ENCODE measurements around the gene HCRTR2.
"Not testable (repeated sequence)": the region's sequence is repeated elsewhere in the genome, so short reads cannot be mapped to it uniquely, and the experiment has no call there.

Gene HCRTR2

GRCh38 chr6:55220961-55221360, 46.6 kb downstream of the HCRTR2 start:
- no peak for DNase-seq

GRCh38 chr6:55227862-55228261, 53.5 kb downstream of the HCRTR2 start:
- DNase-seq: no peak

- no peak for DNase-seq
Measured at GRCh38 chr6:55239099-55239498, 64.8 kb downstream of the HCRTR2 start.

GRCh38 chr6:55240975-55241605, 66.8 kb downstream of the HCRTR2 start:
- DNase-seq: not testable (repeated sequence)

- no peak for DNase-seq
Measured at GRCh38 chr6:55250400-55250799, 76.1 kb downstream of the HCRTR2 start.

GRCh38 chr6:55255113-55255512, 80.8 kb downstream of the HCRTR2 start:
- DNase-seq: no peak

GRCh38 chr6:55260181-55260580, 85.9 kb downstream of the HCRTR2 start:
- no peak for DNase-seq

- DNase-seq: no peak
Measured at GRCh38 chr6:55265409-55266114, 91.2 kb downstream of the HCRTR2 start.

GRCh38 chr6:55266896-55267295, 92.6 kb downstream of the HCRTR2 start:
- DNase-seq: no peak

- DNase-seq: no peak
Measured at GRCh38 chr6:55276745-55277530, 102.6 kb downstream of the HCRTR2 start.

- no peak for DNase-seq
Measured at GRCh38 chr6:55277646-55278045, 103.3 kb downstream of the HCRTR2 start.

- DNase-seq: no peak
Measured at GRCh38 chr6:55281215-55281614, 106.9 kb downstream of the HCRTR2 start.

GRCh38 chr6:55282115-55282514, 107.8 kb downstream of the HCRTR2 start:
- DNase-seq: no peak

GRCh38 chr6:55286824-55287223, 112.5 kb downstream of the HCRTR2 start:
- DNase-seq: no peak

- DNase-seq: no peak
Measured at GRCh38 chr6:55290736-55291135, 116.4 kb downstream of the HCRTR2 start.

GRCh38 chr6:55293116-55293515, 118.8 kb downstream of the HCRTR2 start:
- no peak for DNase-seq

- not testable (repeated sequence) for DNase-seq
Measured at GRCh38 chr6:55297214-55297613, 122.9 kb downstream of the HCRTR2 start.

- DNase-seq: no peak
Measured at GRCh38 chr6:55299286-55299985, 125.1 kb downstream of the HCRTR2 start.

GRCh38 chr6:55304747-55305146, 130.4 kb downstream of the HCRTR2 start:
- DNase-seq: no peak

GRCh38 chr6:55319961-55320695, 145.8 kb downstream of the HCRTR2 start:
- no peak for DNase-seq

- DNase-seq: no peak
Measured at GRCh38 chr6:55320696-55321086, 146.4 kb downstream of the HCRTR2 start.

GRCh38 chr6:55327169-55327568, 152.9 kb downstream of the HCRTR2 start, which contains the start of gene GFRAL:
GFRAL (plus strand) TSS chr6:55327469; CDS start chr6:55327555, 86 bp downstream.
- DNase-seq: no peak
